Jurkat, Clone E6-1 (cell line): ENCODE measurements around the gene IBTK.
"Not testable (repeated sequence)": the region's sequence is repeated elsewhere in the genome, so short reads cannot be mapped to it uniquely, and the experiment has no call there.

ENCODE experiments used
- DNase-seq: peaks from one replicate; pipeline ENCODE4 v3.0.0-alpha.2; 2011; ENCODE audit warnings: low read depth, low spot score
- H3K4me3 ChIP-seq: 2 replicates; pipeline ENCODE4 v1.5.1; 2011; ENCODE audit warnings: mild to moderate bottlenecking, low read length, control low read depth, moderate library complexity

The IBTK gene

DNA sequence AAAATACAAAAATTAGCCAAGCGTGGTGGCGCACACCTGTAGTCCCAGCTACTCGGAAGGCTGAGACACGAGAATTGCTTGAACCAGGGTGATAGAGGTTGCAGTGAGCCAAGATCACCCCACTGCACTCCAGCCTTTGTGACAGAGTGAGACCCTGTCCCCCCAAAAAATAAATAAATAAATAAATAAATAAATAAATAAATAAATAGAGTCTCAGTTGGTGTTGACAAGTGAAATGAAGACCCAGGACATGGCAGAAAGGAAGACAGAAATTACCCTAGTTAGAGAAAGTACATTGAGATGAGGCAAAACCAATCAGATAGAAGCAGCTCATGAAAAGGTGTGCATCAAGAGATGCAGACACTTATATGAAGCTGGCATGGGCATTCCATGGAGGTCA lies 105.0 kb downstream of the IBTK start:
- no peak for DNase-seq
- H3K4me3 ChIP-seq = no peak overlapping the region

DNA sequence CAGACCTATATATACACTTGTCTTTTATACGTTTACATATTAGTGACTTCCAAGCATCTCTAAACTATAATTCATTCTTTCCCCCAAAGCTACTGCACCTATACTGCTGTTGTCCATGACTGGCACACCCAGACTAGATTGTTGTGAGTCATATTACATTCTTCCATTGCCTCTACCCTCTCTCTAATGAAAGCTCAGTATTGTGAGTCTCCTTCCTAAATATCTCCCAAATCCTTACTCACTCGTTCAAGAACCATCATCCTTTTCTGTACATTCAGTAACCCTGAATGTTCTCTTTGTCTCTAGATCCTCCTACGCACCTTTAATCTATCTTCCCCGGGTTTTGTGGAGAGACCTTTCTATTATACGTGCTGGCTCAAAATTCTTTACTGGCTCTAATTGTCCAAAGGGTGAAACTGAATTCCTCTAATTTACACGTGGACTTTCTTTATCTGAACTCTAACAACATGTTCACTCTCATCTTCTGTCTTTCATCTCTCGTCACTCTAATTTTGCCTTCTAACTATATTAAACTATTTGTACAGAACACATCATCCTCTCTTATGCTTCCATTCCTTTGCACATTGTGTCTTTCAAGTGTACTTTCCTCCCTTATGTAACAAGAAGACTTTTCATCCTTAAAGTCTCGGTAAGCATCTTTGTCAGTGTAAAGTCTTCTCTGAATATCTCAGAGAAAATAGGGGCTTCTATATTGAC lies 109.3 kb downstream of the IBTK start:
- H3K4me3 ChIP-seq = no peak overlapping the region
- DNase-seq = no peak

DNA sequence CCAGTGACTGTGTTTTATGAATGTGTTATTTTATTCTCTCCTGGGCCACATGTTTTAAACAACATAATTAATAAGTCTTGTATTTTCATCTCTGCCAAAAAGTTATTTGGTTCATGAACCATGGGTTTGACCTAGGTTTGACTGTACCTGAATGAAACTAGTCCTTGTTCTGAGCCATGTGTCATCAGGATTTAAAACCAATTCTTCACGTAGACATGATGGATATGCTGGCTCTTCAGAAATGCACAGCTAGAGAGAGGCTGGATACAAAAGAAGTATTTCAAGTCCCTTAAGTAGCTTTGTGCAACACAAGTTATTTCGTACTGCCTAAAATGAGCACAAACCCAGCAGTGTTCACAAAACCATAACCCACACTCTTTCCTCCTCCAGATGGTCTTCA lies 116.1 kb downstream of the IBTK start:
- no peak for DNase-seq

GRCh38 chr6:82129797-82130196 lies 117.7 kb downstream of the IBTK start:
- no peak overlapping the region for H3K4me3 ChIP-seq
- DNase-seq = no peak

More for the DNA sequence above, 116.1 kb downstream of the IBTK start:
- H3K4me3 ChIP-seq = no peak overlapping the region

DNA sequence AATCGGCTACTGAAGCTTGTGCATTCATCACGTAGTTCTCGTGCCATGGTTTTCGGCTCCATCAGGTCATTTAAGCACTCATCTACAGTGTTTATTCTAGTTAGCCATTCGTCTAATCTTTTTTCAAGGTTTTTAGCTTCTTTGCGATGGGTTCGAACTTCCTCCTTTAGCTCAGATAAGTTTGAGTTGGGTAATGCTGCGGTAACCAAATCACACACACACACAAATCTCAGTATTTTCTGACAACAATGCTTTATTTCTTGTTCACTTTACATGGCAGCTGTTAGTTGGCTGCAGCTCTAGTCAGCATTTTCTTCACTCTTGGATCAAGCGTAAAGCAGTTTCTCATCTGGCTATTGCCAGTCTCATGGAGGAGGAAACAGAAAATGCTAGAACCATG lies 118.6 kb downstream of the IBTK start:
- not testable (repeated sequence) for H3K4me3 ChIP-seq, DNase-seq

- no peak overlapping the region for H3K4me3 ChIP-seq
- DNase-seq = no peak
These were observed 123.9 kb downstream of the IBTK start for GRCh38 chr6:82123632-82124031.
